HT1080 (cell line): ENCODE measurements around the gene RBM19. TPM values are rescaled to one million over a fixed set of nuclear protein-coding genes. Genes with fewer than 3 reads are reported as not detected.
"Not testable (repeated sequence)": the region's sequence is repeated elsewhere in the genome, so short reads cannot be mapped to it uniquely, and the experiment has no call there.

Source experiments
- DNase-seq: peaks from one replicate; pipeline ENCODE4 v3.0.0-alpha.2; 2015; ENCODE audit warnings: low read depth
- total RNA-seq: library from RNA; depleted of rRNA; stranded (reverse); fragments of >200 nt; shearing (Covaris generic); gene quantifications from 2 replicates; pipeline ENCODE4 v1.2.3, GENCODE V29; 2014

The RBM19 gene
- total RNA-seq, 1 experiment from 2014 or later = 36.6 TPM

GRCh38 chr12:113906411-113907200 lies 59.5 kb downstream of the RBM19 start:
- no peak for DNase-seq

GRCh38 chr12:113905829-113906228 lies 60.3 kb downstream of the RBM19 start:
- no peak for DNase-seq

GRCh38 chr12:113903381-113903863 lies 62.7 kb downstream of the RBM19 start:
- DNase-seq = no peak

- DNase-seq = not testable (repeated sequence)
Observed at GRCh38 chr12:113901319-113901718, 64.8 kb downstream of the RBM19 start.

- DNase-seq = no peak
Observed at GRCh38 chr12:113900716-113901115, 65.4 kb downstream of the RBM19 start.

GRCh38 chr12:113899561-113900471 lies 66.3 kb downstream of the RBM19 start:
- no peak for DNase-seq

- no peak for DNase-seq
Observed at GRCh38 chr12:113899042-113899560, 67.0 kb downstream of the RBM19 start.

- no peak for DNase-seq
Observed at GRCh38 chr12:113898466-113898865, 67.7 kb downstream of the RBM19 start.

GRCh38 chr12:113897406-113897805 lies 68.7 kb downstream of the RBM19 start:
- no peak for DNase-seq

- DNase-seq = no peak
Observed at GRCh38 chr12:113896841-113897240, 69.3 kb downstream of the RBM19 start.

GRCh38 chr12:113896194-113896593 lies 69.9 kb downstream of the RBM19 start:
- DNase-seq = no peak

- no peak for DNase-seq
Observed at GRCh38 chr12:113895176-113895575, 70.9 kb downstream of the RBM19 start.

GRCh38 chr12:113894697-113895096 lies 71.4 kb downstream of the RBM19 start:
- no peak for DNase-seq

GRCh38 chr12:113893221-113893620 lies 72.9 kb downstream of the RBM19 start:
- DNase-seq = no peak

GRCh38 chr12:113892556-113892955 lies 73.6 kb downstream of the RBM19 start:
- DNase-seq = no peak

- DNase-seq = no peak
Observed at GRCh38 chr12:113891739-113892520, 74.2 kb downstream of the RBM19 start.

- DNase-seq = no peak
Observed at GRCh38 chr12:113891167-113891692, 74.9 kb downstream of the RBM19 start.

- DNase-seq = no peak
Observed at GRCh38 chr12:113889891-113890581, 76.1 kb downstream of the RBM19 start.

GRCh38 chr12:113889076-113889475 lies 77.0 kb downstream of the RBM19 start:
- no peak for DNase-seq

- DNase-seq = no peak
Observed at GRCh38 chr12:113888435-113888834, 77.7 kb downstream of the RBM19 start.
